Upper lobe of left lung (tissue), 6 donors: ENCODE results near the gene MACROD1. TPM values are rescaled to one million over a fixed set of nuclear protein-coding genes. Genes with fewer than 3 reads are reported as not detected.
A peak's percentile ranks its signal among the peaks of the same experiment; 100 is the strongest.

Experiments
- ATAC-seq, 2 donors: fragments of 200-7000 bp; cut with Tn5 transposase; one replicate each; pipeline ENCODE4 v1.9.1; 2022; ENCODE audit warnings: mild to moderate bottlenecking in 2 of 2, moderate library complexity in 2 of 2; ENCODE audit not compliant: low FRiP score in 2 of 2
- DNase-seq, 2 donors: peaks; one replicate each; pipeline ENCODE4 v3.0.0-alpha.2; 2019 to 2020
- H3K27ac ChIP-seq, 4 donors: fragments of 200-600 bp; sonication (generic); one replicate each; pipeline ENCODE4 v1.5.1; 2016 to 2019
- H3K27me3 ChIP-seq, 4 donors: fragments of 200-600 bp; sonication (generic); one replicate each; pipeline ENCODE4 v1.5.1; 2017 to 2019
- H3K36me3 ChIP-seq, 4 donors: fragments of 200-600 bp; sonication (generic); one replicate each; pipeline ENCODE4 v1.5.1; 2016 to 2019
- H3K4me1 ChIP-seq, 4 donors: fragments of 200-600 bp; sonication (generic); one replicate each; pipeline ENCODE4 v1.5.1; 2018 to 2019
- H3K4me3 ChIP-seq, 4 donors: fragments of 200-600 bp; sonication (generic); one replicate each; pipeline ENCODE4 v1.5.1; 2017 to 2019; ENCODE audit warnings: mild to moderate bottlenecking in 2 of 4, moderate library complexity in 1 of 4
- H3K9me3 ChIP-seq, 4 donors: fragments of 200-600 bp; sonication (generic); one replicate each; pipeline ENCODE4 v1.5.1; 2018 to 2019
- CTCF ChIP-seq, 6 experiments: fragments of 450-650 bp in 4 of 6; fragments of 200-600 bp in 2 of 6; sonication (generic) in 2 of 6; IDR thresholded peaks; one replicate each; pipeline ENCODE4 v1.5.1; 2016 to 2019; ENCODE audit warnings: antibody characterized with exemption in 6 of 6
- EP300 ChIP-seq, 4 donors: sonication (generic); formaldehyde crosslinking; IDR thresholded peaks; one replicate each; pipeline ENCODE4 v1.5.1; 2017; ENCODE audit warnings: antibody characterized with exemption in 4 of 4, control low read depth in 2 of 4
- POLR2A ChIP-seq, 4 donors: fragments of 450-650 bp; IDR thresholded peaks; one replicate each; pipeline ENCODE4 v1.5.1; 2016 to 2017; ENCODE audit warnings: antibody characterized with exemption in 4 of 4, mild to moderate bottlenecking in 2 of 4
- POLR2AphosphoS5 ChIP-seq, 2 donors: sonication (generic); formaldehyde crosslinking; IDR thresholded peaks; one replicate each; pipeline ENCODE4 v1.5.1; 2017; ENCODE audit warnings: antibody characterized with exemption in 2 of 2
- WGBS, 2 donors: methylation state at CpG; one replicate each; pipeline ENCODE4 v1.1.5; 2017 to 2018; 5-methylcytosine and 5-hydroxymethylcytosine counted together
- total RNA-seq, 6 donors: library from RNA; depleted of rRNA in 4 of 6; stranded (reverse); fragments of >200 nt in 4 of 6; gene quantifications; one replicate each; pipeline versions ENCODE4 v1.1.0 to v1.2.1, GENCODE V29; 2016 to 2021
- donor health status: DM: no; HTN: no; CAD: no; lungs with moderate emphysema.
- donor health status: DM: no; HTN: yes; CAD: no; lungs with severe emphysema.

Gene MACROD1
- total RNA-seq, 6 donors from 2014 or later: 16.7 to 59.7 (median 33.5) TPM

- DNase-seq (no peak), ATAC-seq (no peak)
- TF ChIP-seq POLR2AphosphoS5 (IDR thresholded peaks at IDR 0.05) (no peak), EP300 (IDR thresholded peaks at IDR 0.05) (no peak), POLR2A (IDR thresholded peaks at IDR 0.05) (no peak)
- WGBS, 2 donors: 2 to 4% methylated on average over 4 to 25 of the region's 48 CpGs
- no peaks in the 10 kb centered on the region for H3K9me3 ChIP-seq
- H3K4me1 ChIP-seq: peaks cover 25 to 39% (median 36%) of the 10 kb centered on the region in 4 donors
- H3K27ac ChIP-seq: peak overlapping the region in 2 of 4 donors; percentile 86 to 87
- peaks cover 0 to 13% (median 0%) of the 10 kb centered on the region in 4 donors for H3K36me3 ChIP-seq
- no peak overlapping the region for H3K4me3 ChIP-seq
- H3K27me3 ChIP-seq: no peaks in the 10 kb centered on the region
Measured at GRCh38 chr11:64186492-64187165, 20.7 kb upstream of the MACROD1 start.

DNA sequence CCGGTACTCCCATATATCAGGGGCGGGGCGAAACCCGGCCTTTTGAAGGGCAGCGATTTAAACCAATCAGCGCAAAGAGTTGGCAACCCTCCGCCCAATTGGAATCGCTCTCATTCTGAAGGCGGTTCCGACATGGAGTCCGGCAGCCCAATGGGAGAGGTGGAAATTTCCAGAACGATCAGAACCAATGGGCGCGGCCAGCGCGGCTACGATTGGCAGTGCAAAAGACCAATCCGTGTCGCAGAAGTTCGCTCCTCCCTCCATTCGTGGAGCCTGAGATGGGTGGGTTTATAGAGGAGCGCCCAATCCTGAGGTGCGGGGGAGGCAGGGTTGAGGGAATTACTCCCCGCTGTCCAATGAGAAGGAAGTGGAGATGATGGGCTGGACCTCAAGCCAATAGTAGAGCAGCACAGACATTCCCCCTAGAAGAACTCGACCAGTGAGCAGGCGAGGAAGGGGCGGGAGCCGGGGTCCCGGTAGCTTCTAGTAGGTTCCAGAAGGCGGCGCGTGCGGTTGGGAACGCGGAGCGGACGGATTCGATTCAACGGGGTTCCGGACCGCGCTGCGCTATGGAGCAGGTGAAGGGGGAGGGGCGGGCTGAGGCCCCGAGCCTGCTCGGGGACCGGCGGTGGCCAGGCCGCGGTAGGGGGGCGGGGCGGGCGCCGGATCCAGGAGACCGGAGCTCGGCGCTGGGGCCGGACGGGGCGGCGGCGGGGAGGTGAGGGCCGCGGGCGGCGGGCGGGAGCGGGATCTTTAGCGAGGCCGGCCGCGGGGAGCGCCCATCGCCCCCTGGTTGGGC lies 20.0 kb upstream of the MACROD1 start, which contains the start of gene STIP1:
STIP1 (plus strand) TSS at position 479 of the 799 bp plus-strand sequence; CDS start at position 570, 91 bp downstream.
- peak within 1 kb of the TSS; percentile 88 to 99 (median 92) for H3K27ac ChIP-seq
- H3K4me1 ChIP-seq: peaks cover 33 to 46% (median 44%) of the 10 kb centered on the region in 4 donors
- TF ChIP-seq CTCF (IDR thresholded peaks at IDR 0.05) (peak; percentile 7 to 76 (median 49)), POLR2AphosphoS5 (IDR thresholded peaks at IDR 0.05) (peak; percentile 45 to 96), EP300 (IDR thresholded peaks at IDR 0.05) (peak in 1 of 4 donors; percentile 71), POLR2A (IDR thresholded peaks at IDR 0.05) (peak in 1 of 4 donors; percentile 44)
- DNase-seq (peak; percentile 96 to 98), ATAC-seq (peak; percentile 94 to 98)
- no peaks in the 10 kb centered on the region for H3K27me3 ChIP-seq
- no peaks in the 10 kb centered on the region for H3K9me3 ChIP-seq
- peaks cover 0 to 13% (median 0%) of the 10 kb centered on the region in 4 donors for H3K36me3 ChIP-seq
- H3K4me3 ChIP-seq: peak within 1 kb of the TSS in 2 of 4 donors; percentile 43 to 54
- 0% methylated on average over 10 to 45 of the region's 74 CpGs for WGBS, 2 donors

GRCh38 chr11:64185175-64185692 lies 19.3 kb upstream of the MACROD1 start:
- H3K27ac ChIP-seq: peak overlapping the region; percentile 88 to 99 (median 92)
- no peaks in the 10 kb centered on the region for H3K9me3 ChIP-seq
- H3K27me3 ChIP-seq: no peaks in the 10 kb centered on the region
- TF ChIP-seq CTCF (IDR thresholded peaks at IDR 0.05) (peak; percentile 24 to 83 (median 66)), EP300 (IDR thresholded peaks at IDR 0.05) (peak in 1 of 4 donors; percentile 39), POLR2A (IDR thresholded peaks at IDR 0.05) (peak in 3 of 4 donors; percentile 97 to 99 (median 98)), POLR2AphosphoS5 (IDR thresholded peaks at IDR 0.05) (peak; percentile 91 to 97)
- DNase-seq (peak; percentile 92 to 95), ATAC-seq (peak; percentile 74 to 83)
- peaks cover 0 to 9% (median 0%) of the 10 kb centered on the region in 4 donors for H3K36me3 ChIP-seq
- peak overlapping the region in 2 of 4 donors; percentile 43 to 54 for H3K4me3 ChIP-seq
- peaks cover 38 to 49% (median 43%) of the 10 kb centered on the region in 4 donors for H3K4me1 ChIP-seq
- 1% methylated on average over 17 to 44 of the region's 52 CpGs for WGBS, 2 donors

GRCh38 chr11:64183890-64184289 lies 18.0 kb upstream of the MACROD1 start:
- ATAC-seq (no peak), DNase-seq (no peak)
- Histone ChIP-seq H3K27ac (peak overlapping the region in 3 of 4 donors; percentile 8 to 99 (median 24)), H3K36me3 (peaks cover 0 to 2% (median 0%) of the 10 kb centered on the region in 4 donors), H3K4me3 (no peak overlapping the region), H3K4me1 (peaks cover 32 to 38% (median 35%) of the 10 kb centered on the region in 4 donors), H3K27me3 (no peaks in the 10 kb centered on the region), H3K9me3 (no peaks in the 10 kb centered on the region)
- TF ChIP-seq CTCF (IDR thresholded peaks at IDR 0.05) (no peak), POLR2AphosphoS5 (IDR thresholded peaks at IDR 0.05) (no peak), EP300 (IDR thresholded peaks at IDR 0.05) (no peak), POLR2A (IDR thresholded peaks at IDR 0.05) (no peak)
- 87 to 92% methylated on average over 7 of the region's 7 CpGs for WGBS, 2 donors
